Measurements from ENCODE around the gene ABCB4. TPM values are rescaled to one million over a fixed set of nuclear protein-coding genes. Genes with fewer than 3 reads are reported as not detected.
A peak's percentile ranks its signal among the peaks of the same experiment; 100 is the strongest.
"Not testable (repeated sequence)": the region's sequence is repeated elsewhere in the genome, so short reads cannot be mapped to it uniquely, and the experiment has no call there.

ABCB4 gene
- total RNA-seq, 4 donors from 2014 or later, result 0.70 to 16.5 (median 1.1) TPM

- H3K27ac ChIP-seq, result peak overlapping the region in 2 of 4 donors; percentile 69 to 82
- H3K36me3 ChIP-seq, result no peaks in the 10 kb centered on the region
- DNase-seq, result no peak
- no peaks in the 10 kb centered on the region for H3K9me3 ChIP-seq
- H3K27me3 ChIP-seq, result no peaks in the 10 kb centered on the region
- peak overlapping the region in 3 of 4 donors; percentile 42 to 61 (median 51) for H3K4me3 ChIP-seq
- peaks cover 0 to 19% (median 2%) of the 10 kb centered on the region in 4 donors for H3K4me1 ChIP-seq
- TF ChIP-seq POLR2A (IDR thresholded peaks at IDR 0.05), result no peak
- no peak for TF ChIP-seq CTCF (IDR thresholded peaks at IDR 0.05)
Measured at GRCh38 chr7:87476179-87476557, 688 bp upstream of the ABCB4 start.

DNA sequence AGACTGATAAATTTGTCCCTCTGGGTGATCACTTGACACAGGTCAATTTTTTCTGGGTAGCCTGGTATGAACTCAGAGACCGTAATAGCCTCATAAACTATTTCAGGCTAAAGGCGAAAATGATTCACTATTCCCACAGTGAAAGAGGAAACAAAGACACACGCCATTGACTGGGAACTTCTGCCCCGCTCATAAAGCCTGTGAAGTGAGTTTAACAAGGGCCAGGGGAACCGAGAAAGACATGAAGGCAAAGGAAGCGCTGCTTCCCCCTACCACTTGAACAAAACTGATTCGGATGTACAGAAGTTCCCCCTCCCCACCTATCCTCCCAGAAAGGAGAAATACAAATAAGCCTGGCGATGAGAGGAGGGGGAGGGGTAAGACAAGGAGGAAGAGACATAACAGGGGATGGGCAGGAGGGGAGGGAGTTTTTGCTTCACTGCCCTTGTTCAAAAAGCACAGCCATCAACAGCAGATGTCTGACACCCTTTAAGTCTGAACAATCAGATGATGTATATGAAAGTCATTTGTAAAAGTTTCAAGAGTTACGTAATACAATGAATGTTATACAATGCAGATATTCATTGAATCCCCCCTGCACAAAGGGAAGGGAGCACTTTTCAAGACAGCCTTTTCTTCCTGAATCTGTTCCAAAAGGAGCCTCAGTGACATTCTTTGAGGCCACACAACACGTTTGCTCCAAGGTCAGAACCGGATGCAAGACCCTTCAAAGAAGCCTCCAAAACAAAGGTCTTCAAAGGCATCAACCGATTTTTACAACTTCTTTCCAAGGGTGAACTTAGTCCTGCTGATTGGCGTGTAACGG, 734 bp downstream of the ABCB4 start:
- H3K27me3 ChIP-seq, result no peaks in the 10 kb centered on the region
- peaks cover 0 to 19% (median 2%) of the 10 kb centered on the region in 4 donors for H3K4me1 ChIP-seq
- H3K9me3 ChIP-seq, result no peaks in the 10 kb centered on the region
- H3K27ac ChIP-seq, result peak overlapping the region in 3 of 4 donors; percentile 13 to 82 (median 69)
- H3K36me3 ChIP-seq, result no peaks in the 10 kb centered on the region
- peak overlapping the region; percentile 42 to 63 (median 56) for H3K4me3 ChIP-seq
- peak in 2 of 3 donors; percentile 51 to 69 for DNase-seq
- no peak for TF ChIP-seq CTCF (IDR thresholded peaks at IDR 0.05)

DNA sequence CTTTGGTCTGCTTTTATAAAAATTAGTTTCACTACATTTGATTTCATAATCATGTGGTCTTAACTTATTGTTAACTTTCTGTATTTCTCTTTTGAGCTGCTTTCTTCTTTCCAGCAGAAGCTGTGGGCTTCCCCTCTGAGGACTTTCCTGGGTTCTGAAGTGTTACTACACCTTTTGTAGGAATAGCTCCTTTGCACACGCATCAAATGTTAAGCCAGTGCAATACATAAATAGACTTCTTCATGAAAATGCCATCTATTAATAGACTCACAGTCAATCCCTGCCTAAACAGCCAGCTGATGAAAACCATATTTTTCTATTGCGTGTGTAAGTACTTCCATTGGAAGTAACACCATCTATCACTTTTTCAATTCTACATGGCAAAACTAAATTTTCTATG, 1.5 kb downstream of the ABCB4 start:
- no peak for TF ChIP-seq CTCF (IDR thresholded peaks at IDR 0.05)
- no peak for TF ChIP-seq POLR2A (IDR thresholded peaks at IDR 0.05)
- DNase-seq, result no peak
- H3K27ac ChIP-seq, result peak overlapping the region in 2 of 4 donors; percentile 20 to 82
- no peaks in the 10 kb centered on the region for H3K27me3 ChIP-seq
- no peaks in the 10 kb centered on the region for H3K9me3 ChIP-seq
- peaks cover 0 to 19% (median 2%) of the 10 kb centered on the region in 4 donors for H3K4me1 ChIP-seq
- H3K4me3 ChIP-seq, result peak overlapping the region in 1 of 4 donors; percentile 42
- no peaks in the 10 kb centered on the region for H3K36me3 ChIP-seq

GRCh38 chr7:87473192-87473591, 2.3 kb downstream of the ABCB4 start:
- no peak for TF ChIP-seq POLR2A (IDR thresholded peaks at IDR 0.05)
- TF ChIP-seq CTCF (IDR thresholded peaks at IDR 0.05), result no peak
- H3K27ac ChIP-seq, result no peak overlapping the region
- no peak for DNase-seq
- H3K4me1 ChIP-seq, result peaks cover 0 to 19% (median 2%) of the 10 kb centered on the region in 4 donors
- peak overlapping the region in 1 of 4 donors; percentile 11 for H3K4me3 ChIP-seq
- no peaks in the 10 kb centered on the region for H3K36me3 ChIP-seq
- H3K27me3 ChIP-seq, result no peaks in the 10 kb centered on the region
- H3K9me3 ChIP-seq, result no peaks in the 10 kb centered on the region

GRCh38 chr7:87471473-87471872, 4.0 kb downstream of the ABCB4 start:
- Histone ChIP-seq H3K27ac (no peak overlapping the region), H3K27me3 (no peaks in the 10 kb centered on the region), H3K4me1 (peaks cover 0 to 19% (median 2%) of the 10 kb centered on the region in 4 donors), H3K9me3 (no peaks in the 10 kb centered on the region), H3K4me3 (no peak overlapping the region), H3K36me3 (no peaks in the 10 kb centered on the region)
- no peak for TF ChIP-seq CTCF (IDR thresholded peaks at IDR 0.05)
- TF ChIP-seq POLR2A (IDR thresholded peaks at IDR 0.05), result no peak
- no peak for DNase-seq

- DNase-seq, H3K27me3 ChIP-seq, H3K9me3 ChIP-seq, H3K4me1 ChIP-seq, H3K4me3 ChIP-seq, H3K27ac ChIP-seq, H3K36me3 ChIP-seq: not testable (repeated sequence)
Measured at GRCh38 chr7:87469204-87469603, 6.3 kb downstream of the ABCB4 start.

GRCh38 chr7:87465534-87465880, 10.0 kb downstream of the ABCB4 start:
- H3K27ac ChIP-seq, DNase-seq, H3K36me3 ChIP-seq, H3K27me3 ChIP-seq, H3K4me3 ChIP-seq, H3K9me3 ChIP-seq, H3K4me1 ChIP-seq: not testable (repeated sequence)

- H3K9me3 ChIP-seq, H3K36me3 ChIP-seq, H3K27me3 ChIP-seq, DNase-seq, H3K27ac ChIP-seq, H3K4me1 ChIP-seq, H3K4me3 ChIP-seq: not testable (repeated sequence)
Measured at GRCh38 chr7:87464830-87465533, 10.5 kb downstream of the ABCB4 start.
